ENCODE results near the gene PLEKHA8.
A peak's percentile ranks its signal among the peaks of the same experiment; 100 is the strongest.

PLEKHA8 gene

GRCh38 chr7:30026229-30027064 is 1.8 kb upstream of the PLEKHA8 start, which contains the start of gene FKBP14:
TSS of gene FKBP14 (minus strand) at chr7:30026702. CDS start at chr7:30026508, 194 bp downstream.
- DNase-seq (ENCODE audit: low read depth): peak; percentile 99
- Histone ChIP-seq H3K4me3 (ENCODE audit: low read length) (peak within 1 kb of the TSS; percentile 89), H3K4me1 (ENCODE audit: control insufficient read depth, insufficient read depth, low read length) (peaks cover 30% of the 10 kb centered on the region), H3K36me3 (ENCODE audit: control insufficient read depth, insufficient read depth, low read length, severe bottlenecking) (no peaks in the 10 kb centered on the region), H3K27me3 (replicated peaks; ENCODE audit: control insufficient read depth, insufficient read depth, low read length) (no peaks in the 10 kb centered on the region), H3K9ac (ENCODE audit: low read length) (peak within 1 kb of the TSS; percentile 89), H3K9me3 (ENCODE audit: control insufficient read depth, low read length) (no peaks in the 10 kb centered on the region)

GRCh38 chr7:30027065-30027456 is 1.2 kb upstream of the PLEKHA8 start:
- no peaks in the 10 kb centered on the region for H3K9me3 ChIP-seq (ENCODE audit: control insufficient read depth, low read length)
- peak overlapping the region; percentile 89 for H3K9ac ChIP-seq (ENCODE audit: low read length)
- peaks cover 30% of the 10 kb centered on the region for H3K4me1 ChIP-seq (ENCODE audit: control insufficient read depth, insufficient read depth, low read length)
- H3K36me3 ChIP-seq (ENCODE audit: control insufficient read depth, insufficient read depth, low read length, severe bottlenecking): no peaks in the 10 kb centered on the region
- peak overlapping the region; percentile 89 for H3K4me3 ChIP-seq (ENCODE audit: low read length)
- DNase-seq (ENCODE audit: low read depth): peak; percentile 61
- no peaks in the 10 kb centered on the region for H3K27me3 ChIP-seq (replicated peaks; ENCODE audit: control insufficient read depth, insufficient read depth, low read length)

- Histone ChIP-seq H3K27me3 (replicated peaks; ENCODE audit: control insufficient read depth, insufficient read depth, low read length) (no peaks in the 10 kb centered on the region), H3K9me3 (ENCODE audit: control insufficient read depth, low read length) (no peaks in the 10 kb centered on the region), H3K9ac (ENCODE audit: low read length) (peak overlapping the region; percentile 89), H3K4me3 (ENCODE audit: low read length) (peak overlapping the region; percentile 89), H3K36me3 (ENCODE audit: control insufficient read depth, insufficient read depth, low read length, severe bottlenecking) (no peaks in the 10 kb centered on the region), H3K4me1 (ENCODE audit: control insufficient read depth, insufficient read depth, low read length) (peaks cover 36% of the 10 kb centered on the region)
- DNase-seq (ENCODE audit: low read depth): no peak
Measured at GRCh38 chr7:30027740-30028215, 434 bp upstream of the PLEKHA8 start.

GRCh38 chr7:30028749-30029635 is 780 bp downstream of the PLEKHA8 start:
- no peaks in the 10 kb centered on the region for H3K27me3 ChIP-seq (replicated peaks; ENCODE audit: control insufficient read depth, insufficient read depth, low read length)
- H3K9ac ChIP-seq (ENCODE audit: low read length): peak overlapping the region; percentile 89
- H3K9me3 ChIP-seq (ENCODE audit: control insufficient read depth, low read length): no peaks in the 10 kb centered on the region
- peak; percentile 46 for DNase-seq (ENCODE audit: low read depth)
- H3K4me3 ChIP-seq (ENCODE audit: low read length): peak overlapping the region; percentile 89
- peaks cover 43% of the 10 kb centered on the region for H3K4me1 ChIP-seq (ENCODE audit: control insufficient read depth, insufficient read depth, low read length)
- no peaks in the 10 kb centered on the region for H3K36me3 ChIP-seq (ENCODE audit: control insufficient read depth, insufficient read depth, low read length, severe bottlenecking)

- H3K4me1 ChIP-seq (ENCODE audit: control insufficient read depth, insufficient read depth, low read length): peaks cover 44% of the 10 kb centered on the region
- H3K9ac ChIP-seq (ENCODE audit: low read length): peak overlapping the region; percentile 89
- H3K4me3 ChIP-seq (ENCODE audit: low read length): peak overlapping the region; percentile 89
- no peaks in the 10 kb centered on the region for H3K27me3 ChIP-seq (replicated peaks; ENCODE audit: control insufficient read depth, insufficient read depth, low read length)
- H3K36me3 ChIP-seq (ENCODE audit: control insufficient read depth, insufficient read depth, low read length, severe bottlenecking): no peaks in the 10 kb centered on the region
- DNase-seq (ENCODE audit: low read depth): peak; percentile 28
- H3K9me3 ChIP-seq (ENCODE audit: control insufficient read depth, low read length): no peaks in the 10 kb centered on the region
Measured at GRCh38 chr7:30029696-30030095, 1.5 kb downstream of the PLEKHA8 start.

- no peak overlapping the region for H3K4me3 ChIP-seq (ENCODE audit: low read length)
- DNase-seq (ENCODE audit: low read depth): peak; percentile 84
Measured at GRCh38 chr7:30032310-30033125, 4.3 kb downstream of the PLEKHA8 start.

GRCh38 chr7:30034501-30034900 is 6.3 kb downstream of the PLEKHA8 start:
- no peak overlapping the region for H3K4me3 ChIP-seq (ENCODE audit: low read length)
- H3K36me3 ChIP-seq (ENCODE audit: control insufficient read depth, insufficient read depth, low read length, severe bottlenecking): no peaks in the 10 kb centered on the region
- no peak for DNase-seq (ENCODE audit: low read depth)
- no peaks in the 10 kb centered on the region for H3K27me3 ChIP-seq (replicated peaks; ENCODE audit: control insufficient read depth, insufficient read depth, low read length)
- H3K9ac ChIP-seq (ENCODE audit: low read length): no peak overlapping the region
- peaks cover 54% of the 10 kb centered on the region for H3K4me1 ChIP-seq (ENCODE audit: control insufficient read depth, insufficient read depth, low read length)
- H3K9me3 ChIP-seq (ENCODE audit: control insufficient read depth, low read length): no peaks in the 10 kb centered on the region

More at GRCh38 chr7:30032310-30033125, 4.3 kb downstream of the PLEKHA8 start:
- H3K9me3 ChIP-seq (ENCODE audit: control insufficient read depth, low read length): no peaks in the 10 kb centered on the region
- H3K4me1 ChIP-seq (ENCODE audit: control insufficient read depth, insufficient read depth, low read length): peaks cover 43% of the 10 kb centered on the region
- H3K36me3 ChIP-seq (ENCODE audit: control insufficient read depth, insufficient read depth, low read length, severe bottlenecking): no peaks in the 10 kb centered on the region
- no peak overlapping the region for H3K9ac ChIP-seq (ENCODE audit: low read length)
- no peaks in the 10 kb centered on the region for H3K27me3 ChIP-seq (replicated peaks; ENCODE audit: control insufficient read depth, insufficient read depth, low read length)

GRCh38 chr7:30036220-30036619 is 8.0 kb downstream of the PLEKHA8 start:
- no peak overlapping the region for H3K9ac ChIP-seq (ENCODE audit: low read length)
- DNase-seq (ENCODE audit: low read depth): no peak
- H3K36me3 ChIP-seq (ENCODE audit: control insufficient read depth, insufficient read depth, low read length, severe bottlenecking): no peaks in the 10 kb centered on the region
- H3K27me3 ChIP-seq (replicated peaks; ENCODE audit: control insufficient read depth, insufficient read depth, low read length): no peaks in the 10 kb centered on the region
- H3K4me1 ChIP-seq (ENCODE audit: control insufficient read depth, insufficient read depth, low read length): peaks cover 59% of the 10 kb centered on the region
- no peaks in the 10 kb centered on the region for H3K9me3 ChIP-seq (ENCODE audit: control insufficient read depth, low read length)
- no peak overlapping the region for H3K4me3 ChIP-seq (ENCODE audit: low read length)

GRCh38 chr7:30038196-30038980 is 10.2 kb downstream of the PLEKHA8 start:
- no peaks in the 10 kb centered on the region for H3K27me3 ChIP-seq (replicated peaks; ENCODE audit: control insufficient read depth, insufficient read depth, low read length)
- peak; percentile 93 for DNase-seq (ENCODE audit: low read depth)
- peaks cover 59% of the 10 kb centered on the region for H3K4me1 ChIP-seq (ENCODE audit: control insufficient read depth, insufficient read depth, low read length)
- peak overlapping the region; percentile 66 for H3K4me3 ChIP-seq (ENCODE audit: low read length)
- H3K9ac ChIP-seq (ENCODE audit: low read length): peak overlapping the region; percentile 72
- H3K36me3 ChIP-seq (ENCODE audit: control insufficient read depth, insufficient read depth, low read length, severe bottlenecking): no peaks in the 10 kb centered on the region
- no peaks in the 10 kb centered on the region for H3K9me3 ChIP-seq (ENCODE audit: control insufficient read depth, low read length)

- H3K9me3 ChIP-seq (ENCODE audit: control insufficient read depth, low read length): no peaks in the 10 kb centered on the region
- H3K36me3 ChIP-seq (ENCODE audit: control insufficient read depth, insufficient read depth, low read length, severe bottlenecking): peaks cover 7% of the 10 kb centered on the region
- no peak for DNase-seq (ENCODE audit: low read depth)
- H3K9ac ChIP-seq (ENCODE audit: low read length): peak overlapping the region; percentile 53
- no peaks in the 10 kb centered on the region for H3K27me3 ChIP-seq (replicated peaks; ENCODE audit: control insufficient read depth, insufficient read depth, low read length)
- H3K4me1 ChIP-seq (ENCODE audit: control insufficient read depth, insufficient read depth, low read length): peaks cover 54% of the 10 kb centered on the region
- peak overlapping the region; percentile 55 for H3K4me3 ChIP-seq (ENCODE audit: low read length)
Measured at GRCh38 chr7:30040938-30041337, 12.7 kb downstream of the PLEKHA8 start.

All from adipocyte (in vitro differentiated cells).